Right lobe of liver (tissue), 6 donors: ENCODE data around the gene DNAJC11. TPM values are rescaled to one million over a fixed set of nuclear protein-coding genes. Genes with fewer than 3 reads are reported as not detected.

ENCODE experiments used
- ATAC-seq, 4 donors: fragments of 200-7000 bp; cut with Tn5 transposase; one replicate each; pipeline ENCODE4 v1.9.1; 2020; ENCODE audit warnings: mild to moderate bottlenecking in 4 of 4, moderate library complexity in 4 of 4
- DNase-seq, 3 donors: peaks; one replicate each; pipeline ENCODE4 v3.0.0-alpha.2; 2020
- H3K27ac ChIP-seq, 3 donors: fragments of 200-600 bp; one replicate each; pipeline ENCODE4 v1.8.0; 2022
- H3K27me3 ChIP-seq, 2 donors: fragments of 200-600 bp; one replicate each; pipeline ENCODE4 v1.8.0; 2022
- H3K36me3 ChIP-seq, 4 donors: fragments of 200-600 bp; sonication (generic) in 1 of 4; one replicate each; pipeline versions ENCODE4 v1.5.1 to v1.8.0; 2017 to 2022; ENCODE audit warnings: control low read depth in 1 of 4
- H3K4me1 ChIP-seq, 4 donors: fragments of 200-600 bp; sonication (generic) in 1 of 4; one replicate each; pipeline versions ENCODE4 v1.5.1 to v1.8.0; 2017 to 2022; ENCODE audit warnings: control low read depth in 1 of 4
- H3K4me3 ChIP-seq, 3 donors: fragments of 200-600 bp; one replicate each; pipeline ENCODE4 v1.8.0; 2022
- H3K9me3 ChIP-seq, 4 donors: fragments of 200-600 bp; sonication (generic) in 1 of 4; one replicate each; pipeline versions ENCODE4 v1.5.1 to v1.8.0; 2017 to 2022; ENCODE audit warnings: control low read depth in 1 of 4
- POLR2A ChIP-seq: fragments of 450-650 bp; IDR thresholded peaks from one replicate; pipeline ENCODE4 v1.6.1; 2017; ENCODE audit warnings: antibody characterized with exemption, mild to moderate bottlenecking
- WGBS: methylation state at CpG from one replicate; pipeline ENCODE4 v1.1.6; 2018; ENCODE audit warnings: low coverage, low lambda C conversion rate; ENCODE audit not compliant: insufficient coverage; ENCODE audit errors: missing lambda C conversion rate; 5-methylcytosine and 5-hydroxymethylcytosine counted together
- intact Hi-C, 2 donors: fragments of 100-400 bp; cut with DNase I; formaldehyde crosslinking; loops; one replicate each; pipeline versions ENCODE4 v1.11.2 to v1.14.1; 2022
- total RNA-seq, 6 experiments: library from RNA; depleted of rRNA in 2 of 6; stranded (reverse); fragments of >200 nt in 2 of 6; fragmentation: NEBNext Ultra II Directional in 3 of 6; extraction: Animal tissue kit (Norgen Biotek cat#: 25700) in 3 of 6; gene quantifications; one replicate each; pipeline versions ENCODE4 v1.1.0 to v1.2.4, GENCODE V29; 2016 to 2023
- TF ChIP-seq, protein P1 (sequence below), 4 donors: fragments of 200-600 bp in 3 of 4; fragments of 450-650 bp in 1 of 4; IDR thresholded peaks; one replicate each; pipeline versions ENCODE4 v1.5.1 to v1.8.0; 2016 to 2022; ENCODE audit warnings: antibody characterized with exemption in 4 of 4, mild to moderate bottlenecking in 2 of 4
- donor health status: DM: no; HTN: yes; CAD: no.
- donor health status: DM: no; HTN: no; CAD: no.
- donor health status: DM: no; HTN: no; CAD: no.
- donor health status: DM: no; HTN: yes; CAD: no.
- donor health status: DM: no; HTN: yes; CAD: no.

DNAJC11 gene
- total RNA-seq, 6 experiments from 2014 or later: 24.9 to 36.0 (median 28.6) TPM

DNA sequence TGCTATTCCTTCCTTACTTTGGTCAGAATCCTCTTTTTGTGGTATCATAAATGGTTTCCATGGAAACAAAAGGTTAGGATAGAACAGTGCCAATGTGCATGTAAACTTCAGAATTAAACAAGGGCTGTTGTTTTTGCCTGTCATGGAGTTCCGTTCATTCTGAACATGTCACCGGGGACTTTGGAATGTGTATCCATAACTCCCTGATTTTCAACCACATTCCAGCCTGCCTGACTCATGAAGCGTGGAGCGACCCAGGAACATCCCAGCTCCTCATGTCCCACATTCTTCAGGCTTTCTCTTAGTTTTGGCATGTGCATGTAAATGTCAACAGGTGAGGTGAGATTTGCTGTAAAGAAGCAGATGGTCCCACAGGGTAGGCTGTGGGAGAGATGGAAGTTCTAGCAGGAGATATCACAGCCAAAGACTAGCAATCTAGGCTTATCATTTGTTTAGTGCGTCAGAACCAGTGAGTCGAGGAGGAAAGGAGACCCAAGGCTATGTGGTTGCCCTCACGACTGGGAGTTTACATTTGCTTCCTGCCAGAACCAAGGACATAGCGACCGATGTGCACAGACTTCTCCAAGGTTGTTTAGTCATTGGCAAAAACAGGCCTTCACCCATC is 23.0 kb upstream of the DNAJC11 start:
- Histone ChIP-seq H3K36me3 (no peaks in the 10 kb centered on the region), H3K4me1 (no peaks in the 10 kb centered on the region), H3K27ac (no peak overlapping the region), H3K27me3 (no peaks in the 10 kb centered on the region), H3K4me3 (no peak overlapping the region), H3K9me3 (no peaks in the 10 kb centered on the region)
- no peak for TF ChIP-seq POLR2A
- TF ChIP-seq, protein P1, sequence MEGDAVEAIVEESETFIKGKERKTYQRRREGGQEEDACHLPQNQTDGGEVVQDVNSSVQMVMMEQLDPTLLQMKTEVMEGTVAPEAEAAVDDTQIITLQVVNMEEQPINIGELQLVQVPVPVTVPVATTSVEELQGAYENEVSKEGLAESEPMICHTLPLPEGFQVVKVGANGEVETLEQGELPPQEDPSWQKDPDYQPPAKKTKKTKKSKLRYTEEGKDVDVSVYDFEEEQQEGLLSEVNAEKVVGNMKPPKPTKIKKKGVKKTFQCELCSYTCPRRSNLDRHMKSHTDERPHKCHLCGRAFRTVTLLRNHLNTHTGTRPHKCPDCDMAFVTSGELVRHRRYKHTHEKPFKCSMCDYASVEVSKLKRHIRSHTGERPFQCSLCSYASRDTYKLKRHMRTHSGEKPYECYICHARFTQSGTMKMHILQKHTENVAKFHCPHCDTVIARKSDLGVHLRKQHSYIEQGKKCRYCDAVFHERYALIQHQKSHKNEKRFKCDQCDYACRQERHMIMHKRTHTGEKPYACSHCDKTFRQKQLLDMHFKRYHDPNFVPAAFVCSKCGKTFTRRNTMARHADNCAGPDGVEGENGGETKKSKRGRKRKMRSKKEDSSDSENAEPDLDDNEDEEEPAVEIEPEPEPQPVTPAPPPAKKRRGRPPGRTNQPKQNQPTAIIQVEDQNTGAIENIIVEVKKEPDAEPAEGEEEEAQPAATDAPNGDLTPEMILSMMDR (IDR thresholded peaks at IDR 0.05): no peak
- 49% methylated on average over 8 of the region's 9 CpGs for WGBS
- DNase-seq (no peak), ATAC-seq (no peak)
- intact Hi-C loops: loop anchor here (10.0 kb wide), 2 partner anchors 170 to 920 kb away; no protein-coding TSS in a partner anchor

DNA sequence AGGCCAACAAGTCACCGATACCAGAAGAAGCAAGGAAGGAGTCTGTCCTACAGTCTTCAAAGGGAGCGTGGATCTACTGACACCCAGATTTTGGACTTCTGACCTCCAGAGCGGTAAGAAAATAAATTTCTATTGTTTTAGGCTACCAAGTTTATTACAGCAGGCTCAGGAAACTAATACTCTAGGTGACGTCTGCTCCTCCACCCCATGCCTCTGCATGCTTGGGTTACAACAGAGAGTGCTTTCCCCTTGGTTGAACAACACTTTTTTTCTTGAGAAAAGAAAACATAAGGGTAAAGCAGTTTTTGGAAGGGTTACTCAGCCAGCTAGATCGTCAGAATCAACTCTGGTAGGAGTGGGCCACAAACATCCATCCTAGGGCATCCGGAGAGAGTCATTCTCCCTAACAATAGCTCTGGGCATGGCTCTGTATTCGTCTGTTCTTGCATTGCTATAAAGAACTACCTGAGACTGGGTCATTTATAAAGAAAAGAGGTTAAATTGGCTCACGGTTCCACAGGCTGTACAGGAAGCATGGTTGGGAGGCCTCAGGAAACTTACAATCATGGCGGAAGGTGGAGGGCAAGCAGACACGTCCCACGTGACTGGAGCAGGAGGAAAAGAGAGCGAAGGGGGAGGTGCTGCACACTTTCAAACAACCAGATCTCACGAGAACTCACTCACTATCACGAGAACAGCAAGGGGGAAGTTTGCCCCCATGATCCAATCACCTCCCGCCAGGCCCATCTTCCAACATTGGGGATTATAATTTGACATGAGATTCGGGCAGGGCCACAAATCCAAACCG is 22.2 kb upstream of the DNAJC11 start:
- intact Hi-C loops: loop anchor here (10.0 kb wide), 2 partner anchors 171 to 921 kb away; no protein-coding TSS in a partner anchor
- ATAC-seq: no peak
- 60% methylated on average over 15 of the region's 17 CpGs for WGBS

DNA sequence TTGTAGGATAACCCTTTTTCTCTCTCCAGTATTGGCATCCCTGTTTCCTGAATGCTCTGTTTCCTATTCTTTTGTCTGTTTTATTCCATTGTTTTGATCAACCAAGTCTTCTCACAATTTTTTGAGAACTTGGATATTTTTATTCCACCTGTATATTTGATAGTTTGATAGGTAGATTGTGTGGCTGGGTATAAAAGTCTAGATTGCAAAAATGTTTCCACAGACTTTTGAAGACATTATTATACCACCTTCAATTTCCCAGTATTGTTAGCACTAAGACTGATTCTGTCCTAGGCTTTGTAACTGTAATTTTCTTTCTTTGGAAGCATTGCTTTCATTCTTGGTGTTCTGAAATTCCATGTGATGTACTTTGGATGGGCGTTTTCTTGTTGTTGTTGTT is 9.6 kb upstream of the DNAJC11 start:
- Histone ChIP-seq H3K4me1 (no peaks in the 10 kb centered on the region), H3K9me3 (no peaks in the 10 kb centered on the region), H3K27me3 (no peaks in the 10 kb centered on the region), H3K27ac (no peak overlapping the region), H3K4me3 (no peak overlapping the region), H3K36me3 (no peaks in the 10 kb centered on the region)
- TF ChIP-seq, protein P1 (IDR thresholded peaks at IDR 0.05): no peak
- no peak for TF ChIP-seq POLR2A
- DNase-seq (no peak), ATAC-seq (no peak)
- intact Hi-C loops: no loop called here
- WGBS: 73% methylated on average over 1 of the region's 1 CpG

More for the DNA sequence above, 22.2 kb upstream of the DNAJC11 start:
- Histone ChIP-seq H3K36me3 (no peaks in the 10 kb centered on the region), H3K9me3 (no peaks in the 10 kb centered on the region), H3K4me1 (no peaks in the 10 kb centered on the region), H3K27ac (no peak overlapping the region), H3K4me3 (no peak overlapping the region), H3K27me3 (no peaks in the 10 kb centered on the region)
- no peak for DNase-seq
- TF ChIP-seq POLR2A: no peak
- TF ChIP-seq, protein P1 (IDR thresholded peaks at IDR 0.05): no peak

DNA sequence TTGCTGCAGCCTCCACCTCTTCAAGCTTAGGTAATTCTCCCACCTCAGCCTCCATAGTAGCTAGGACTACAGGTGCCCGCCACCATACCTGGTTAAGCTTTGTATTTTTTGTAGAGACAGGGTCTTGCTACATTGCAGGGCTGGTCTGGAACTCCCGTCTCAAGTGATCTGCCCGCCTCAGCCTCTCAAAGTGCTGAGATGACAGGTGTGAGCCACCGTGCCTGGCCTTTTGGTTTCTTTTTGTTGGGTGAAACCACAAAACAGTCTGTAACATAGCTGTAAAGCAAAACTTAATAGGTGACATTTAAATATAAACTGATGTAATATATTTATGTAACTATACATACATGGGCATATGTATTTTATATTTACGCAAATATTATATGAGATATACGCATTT is 3.1 kb upstream of the DNAJC11 start:
- ATAC-seq (no peak), DNase-seq (no peak)
- Histone ChIP-seq H3K27me3 (no peaks in the 10 kb centered on the region), H3K4me3 (no peak overlapping the region), H3K36me3 (no peaks in the 10 kb centered on the region), H3K4me1 (peaks cover 0 to 18% (median 4%) of the 10 kb centered on the region in 4 donors), H3K27ac (no peak overlapping the region), H3K9me3 (no peaks in the 10 kb centered on the region)
- TF ChIP-seq, protein P1 (IDR thresholded peaks at IDR 0.05): no peak
- TF ChIP-seq POLR2A: no peak
- 86% methylated on average over 6 of the region's 6 CpGs for WGBS
- intact Hi-C loops: no loop called here
